ENCODE results near the gene B4GALNT4. TPM values are rescaled to one million over a fixed set of nuclear protein-coding genes. Genes with fewer than 3 reads are reported as not detected.
"Not testable (repeated sequence)": the region's sequence is repeated elsewhere in the genome, so short reads cannot be mapped to it uniquely, and the experiment has no call there.

B4GALNT4 gene
- total RNA-seq, 2 donors from 2014 or later = 1.6 to 2.0 TPM

DNA sequence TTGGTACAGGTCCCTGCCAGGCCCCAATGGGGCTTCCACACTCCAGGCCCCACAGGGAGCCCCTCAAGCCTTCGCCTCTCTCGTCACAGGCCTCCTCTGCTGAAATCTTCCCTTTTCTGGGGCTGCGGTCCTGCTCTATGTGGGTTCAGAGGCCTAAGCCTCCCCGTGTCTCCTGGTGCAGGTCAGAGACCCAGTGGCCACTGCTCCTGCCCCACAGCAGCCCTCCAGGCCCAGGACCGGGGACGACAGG, 42.8 kb upstream of the B4GALNT4 start:
- Histone ChIP-seq H3K9ac (ENCODE audit: low read depth in 2 of 2, low read length in 2 of 2) (peak overlapping the region in 1 of 2 donors; percentile 64), H3K36me3 (no peaks in the 10 kb centered on the region), H3K4me1 (peaks cover 5% of the 10 kb centered on the region), H3K27ac (peak overlapping the region; percentile 69), H3K9me3 (no peaks in the 10 kb centered on the region), H3K4me3 (no peak overlapping the region), H3K27me3 (no peaks in the 10 kb centered on the region)
- intact Hi-C loops (cut with DNase I) = no loop called here
- DNase-seq = no peak
- TF ChIP-seq, protein P1, sequence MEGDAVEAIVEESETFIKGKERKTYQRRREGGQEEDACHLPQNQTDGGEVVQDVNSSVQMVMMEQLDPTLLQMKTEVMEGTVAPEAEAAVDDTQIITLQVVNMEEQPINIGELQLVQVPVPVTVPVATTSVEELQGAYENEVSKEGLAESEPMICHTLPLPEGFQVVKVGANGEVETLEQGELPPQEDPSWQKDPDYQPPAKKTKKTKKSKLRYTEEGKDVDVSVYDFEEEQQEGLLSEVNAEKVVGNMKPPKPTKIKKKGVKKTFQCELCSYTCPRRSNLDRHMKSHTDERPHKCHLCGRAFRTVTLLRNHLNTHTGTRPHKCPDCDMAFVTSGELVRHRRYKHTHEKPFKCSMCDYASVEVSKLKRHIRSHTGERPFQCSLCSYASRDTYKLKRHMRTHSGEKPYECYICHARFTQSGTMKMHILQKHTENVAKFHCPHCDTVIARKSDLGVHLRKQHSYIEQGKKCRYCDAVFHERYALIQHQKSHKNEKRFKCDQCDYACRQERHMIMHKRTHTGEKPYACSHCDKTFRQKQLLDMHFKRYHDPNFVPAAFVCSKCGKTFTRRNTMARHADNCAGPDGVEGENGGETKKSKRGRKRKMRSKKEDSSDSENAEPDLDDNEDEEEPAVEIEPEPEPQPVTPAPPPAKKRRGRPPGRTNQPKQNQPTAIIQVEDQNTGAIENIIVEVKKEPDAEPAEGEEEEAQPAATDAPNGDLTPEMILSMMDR (IDR thresholded peaks at IDR 0.05) = no peak

DNA sequence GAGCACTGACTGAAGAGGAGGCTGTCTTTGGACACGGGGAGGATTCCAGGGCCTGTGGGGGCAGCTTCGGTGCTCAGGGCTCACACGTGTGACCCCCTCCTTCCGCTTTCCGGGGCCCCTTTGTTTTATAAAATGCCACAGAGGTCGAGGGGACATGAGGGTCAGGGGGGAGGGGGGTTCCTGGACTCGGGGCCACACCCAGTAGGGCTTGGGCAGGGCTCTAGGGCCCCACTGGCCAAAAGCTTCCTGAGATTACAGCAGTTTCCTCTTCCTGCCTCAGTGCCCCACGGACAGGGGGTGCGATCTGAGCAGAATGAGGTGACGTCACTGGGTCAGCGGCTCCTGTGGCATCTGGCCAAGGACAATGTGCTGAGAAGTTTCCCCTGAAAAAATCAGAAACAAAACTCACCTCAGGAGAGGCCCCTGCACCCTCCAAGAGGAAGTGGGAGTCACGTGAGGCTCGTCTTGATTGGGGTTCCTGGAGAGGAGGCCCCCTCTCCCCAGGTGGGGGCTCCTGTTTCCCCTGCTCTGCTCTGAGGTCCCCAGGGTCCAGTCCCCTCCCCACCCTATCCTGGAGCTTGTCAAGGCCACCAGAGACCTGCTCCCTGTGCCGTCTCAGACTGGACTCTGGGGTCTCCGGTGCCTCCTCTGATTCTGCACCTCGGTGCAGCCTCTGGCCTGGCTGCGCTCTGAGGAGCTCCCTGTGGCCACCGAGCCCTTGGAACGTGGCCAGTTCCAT, 42.3 kb upstream of the B4GALNT4 start:
- H3K27ac ChIP-seq = peak overlapping the region; percentile 69
- H3K9ac ChIP-seq (ENCODE audit: low read depth in 2 of 2, low read length in 2 of 2) = peak overlapping the region; percentile 58 to 64
- intact Hi-C loops (cut with DNase I) = no loop called here
- DNase-seq = peak; percentile 73
- no peaks in the 10 kb centered on the region for H3K27me3 ChIP-seq
- H3K4me3 ChIP-seq = no peak overlapping the region
- H3K4me1 ChIP-seq = peaks cover 5% of the 10 kb centered on the region
- no peaks in the 10 kb centered on the region for H3K36me3 ChIP-seq
- TF ChIP-seq, protein P1 (IDR thresholded peaks at IDR 0.05) = no peak
- H3K9me3 ChIP-seq = no peaks in the 10 kb centered on the region

DNA sequence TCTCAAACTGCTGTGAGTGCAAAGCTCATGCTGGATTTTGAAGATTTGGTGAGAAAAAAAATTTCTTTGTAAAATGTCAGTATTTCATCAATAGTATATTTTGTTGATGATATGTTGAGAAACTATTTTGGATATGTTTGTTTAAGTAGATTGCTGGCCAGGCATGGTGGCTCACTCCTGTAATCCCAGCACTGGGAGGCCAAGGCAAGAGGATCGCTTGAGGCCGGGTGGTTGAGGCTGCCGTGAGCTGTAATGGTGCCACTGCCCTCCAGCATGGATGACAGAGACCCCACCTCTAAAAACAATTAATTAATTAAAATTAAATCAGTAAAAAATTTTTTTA, 41.7 kb upstream of the B4GALNT4 start:
- no peak overlapping the region for H3K4me3 ChIP-seq
- H3K4me1 ChIP-seq = peaks cover 5% of the 10 kb centered on the region
- no peaks in the 10 kb centered on the region for H3K9me3 ChIP-seq
- TF ChIP-seq, protein P1 (IDR thresholded peaks at IDR 0.05) = no peak
- peak overlapping the region; percentile 58 to 64 for H3K9ac ChIP-seq (ENCODE audit: low read depth in 2 of 2, low read length in 2 of 2)
- H3K36me3 ChIP-seq = no peaks in the 10 kb centered on the region
- DNase-seq = no peak
- H3K27ac ChIP-seq = peak overlapping the region; percentile 69
- intact Hi-C loops (cut with DNase I) = no loop called here
- no peaks in the 10 kb centered on the region for H3K27me3 ChIP-seq

DNA sequence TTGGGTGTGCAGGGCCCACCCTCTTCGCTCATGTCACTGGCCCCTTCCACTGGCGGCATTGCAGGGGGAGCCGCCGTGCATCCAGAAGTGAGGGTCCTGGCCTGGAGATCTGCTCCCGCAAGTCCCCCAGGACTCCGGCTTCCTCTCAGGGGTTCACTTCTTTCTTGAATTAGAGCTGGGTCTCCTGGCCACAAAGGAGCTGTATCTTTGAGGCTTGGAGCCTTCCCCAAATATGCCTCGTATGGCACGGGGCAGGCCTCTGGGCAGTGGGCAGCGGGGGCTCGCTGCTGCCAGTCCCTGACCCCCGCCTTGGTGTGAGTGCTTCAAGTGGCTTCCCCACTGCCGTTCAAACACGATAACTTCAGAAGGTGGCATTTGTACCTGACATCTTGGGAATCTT, 41.3 kb upstream of the B4GALNT4 start:
- Histone ChIP-seq H3K27ac (no peak overlapping the region), H3K4me3 (no peak overlapping the region), H3K27me3 (no peaks in the 10 kb centered on the region), H3K36me3 (no peaks in the 10 kb centered on the region), H3K9ac (ENCODE audit: low read depth in 2 of 2, low read length in 2 of 2) (no peak overlapping the region), H3K9me3 (no peaks in the 10 kb centered on the region), H3K4me1 (peaks cover 5% of the 10 kb centered on the region)
- DNase-seq = no peak
- intact Hi-C loops (cut with DNase I) = no loop called here
- TF ChIP-seq, protein P1 (IDR thresholded peaks at IDR 0.05) = no peak

DNA sequence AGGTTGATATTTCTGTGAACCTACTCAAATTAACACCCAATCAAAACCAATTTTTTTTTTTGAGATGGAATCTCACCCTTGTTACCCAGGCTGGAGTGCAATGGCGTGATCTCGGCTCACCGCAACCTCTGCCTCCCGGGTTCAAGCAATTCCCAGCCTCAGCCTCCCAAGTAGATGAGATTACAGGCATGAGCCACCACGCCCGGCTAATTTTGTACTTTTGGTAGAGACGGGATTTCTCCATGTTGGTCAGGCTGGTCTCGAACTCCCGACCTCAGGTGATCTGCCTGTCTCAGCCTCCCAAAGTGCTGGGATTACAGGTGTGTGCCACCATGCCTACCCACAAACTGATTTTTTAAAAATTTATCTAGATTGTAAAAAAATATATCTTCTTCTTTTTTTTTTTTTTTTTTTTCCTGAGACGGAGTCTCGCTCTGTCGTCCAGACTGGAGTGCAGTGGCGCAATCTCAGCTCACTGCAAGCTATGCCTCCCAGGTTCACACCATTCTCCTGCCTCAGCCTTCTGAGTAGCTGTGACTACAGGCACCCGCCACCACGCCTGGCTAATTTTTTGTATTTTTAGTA, 40.7 kb upstream of the B4GALNT4 start:
- H3K27ac ChIP-seq; intact Hi-C loops (cut with DNase I): not testable (repeated sequence)

DNA sequence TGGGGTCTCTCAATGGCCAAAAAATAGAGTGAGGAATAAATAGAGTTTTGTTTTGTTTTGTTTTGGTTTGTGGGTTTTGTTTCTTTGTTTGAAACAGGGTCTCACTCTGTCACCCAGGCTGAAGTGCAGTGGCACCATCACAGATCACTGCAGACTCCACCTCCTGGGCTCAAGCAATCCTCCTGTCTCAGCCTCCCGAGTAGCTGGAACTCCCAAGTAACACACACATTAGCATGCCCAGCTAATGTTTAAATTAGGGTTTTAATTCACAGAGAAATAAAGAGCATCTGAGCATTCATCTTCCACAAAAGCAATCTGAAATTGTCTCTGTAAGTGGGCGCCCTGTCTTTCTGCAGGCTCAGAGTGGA, 39.4 kb upstream of the B4GALNT4 start:
- TF ChIP-seq, protein P1 (IDR thresholded peaks at IDR 0.05) = no peak
- H3K27ac ChIP-seq = no peak overlapping the region
- H3K9ac ChIP-seq (ENCODE audit: low read depth in 2 of 2, low read length in 2 of 2) = no peak overlapping the region

More for the DNA sequence above, 40.7 kb upstream of the B4GALNT4 start:
- not testable (repeated sequence) for H3K9me3 ChIP-seq; DNase-seq; H3K36me3 ChIP-seq; H3K9ac ChIP-seq (ENCODE audit: low read depth in 2 of 2, low read length in 2 of 2); H3K27me3 ChIP-seq; H3K4me1 ChIP-seq; H3K4me3 ChIP-seq

More for the DNA sequence above, 39.4 kb upstream of the B4GALNT4 start:
- intact Hi-C loops (cut with DNase I) = no loop called here
- Histone ChIP-seq H3K4me3 (no peak overlapping the region), H3K9me3 (no peaks in the 10 kb centered on the region), H3K36me3 (no peaks in the 10 kb centered on the region), H3K4me1 (peaks cover 5% of the 10 kb centered on the region), H3K27me3 (no peaks in the 10 kb centered on the region)
- no peak for DNase-seq
